A549 (cell line): Measurements from ENCODE around the gene KLHL35. TPM values are rescaled to one million over a fixed set of nuclear protein-coding genes. Genes with fewer than 3 reads are reported as not detected.
A peak's percentile ranks its signal among the peaks of the same experiment; 100 is the strongest.

Source experiments
- ATAC-seq, 2 experiments: fragments of 200-7000 bp in 1 of 2; fragments of >200 bp in 1 of 2; cut with Nextera tagmentation in 1 of 2; cut with Tn5 transposase in 1 of 2; 3 replicates each; pipeline versions ENCODE4 v1.8.0 to v1.9.1; 2018 to 2020; ENCODE audit warnings: mild to moderate bottlenecking in 1 of 2, moderate library complexity in 1 of 2
- CTCF ChIA-PET: fragments of 300-600 bp; sonication (Branson Sonifier 250); formaldehyde crosslinking; extraction: SDS; loops from one replicate; lab custom pipeline; 2021; ENCODE audit warnings: antibody characterized with exemption, inconsistent platforms; lab: Yijun Ruan, JAX
- POLR2A ChIA-PET: fragments of 350-600 bp; formaldehyde crosslinking; extraction: SDS; loops from one replicate; lab custom pipeline; 2021; ENCODE audit warnings: antibody characterized with exemption, inconsistent platforms; lab: Yijun Ruan, JAX
- DNase-seq, 2 experiments: peaks; one replicate each; pipeline versions ENCODE4 v3.0.0 to v3.0.0-alpha.2; 2011 to 2016; ENCODE audit warnings: low read depth in 1 of 2, low spot score in 1 of 2
- FAIRE-seq: peaks from 2 replicates; lab custom pipeline; 2011; peaks lifted over from hg19 to GRCh38; lab: Jason Lieb, UNC
- H3K27ac ChIP-seq, 2 experiments: fragments of >200 bp; sonication (Bioruptor Twin); formaldehyde crosslinking; 3 replicates each; pipeline ENCODE4 v1.5.1; 2016 to 2017
- H3K4me1 ChIP-seq: fragments of >200 bp; sonication (Bioruptor Twin); formaldehyde crosslinking; 3 replicates; pipeline ENCODE4 v1.6.1; 2016
- H3K4me2 ChIP-seq: fragments of >200 bp; sonication (Bioruptor Twin); formaldehyde crosslinking; 3 replicates; pipeline ENCODE4 v1.6.1; 2016
- H3K4me3 ChIP-seq: fragments of >200 bp; sonication (Bioruptor Twin); formaldehyde crosslinking; 3 replicates; pipeline ENCODE4 v1.5.1; 2016
- H3K9me3 ChIP-seq: fragments of >200 bp; sonication (Bioruptor Twin); formaldehyde crosslinking; 3 replicates; pipeline ENCODE4 v1.6.1; 2016
- CEBPB ChIP-seq, 2 experiments: fragments of >200 bp in 1 of 2; sonication (Bioruptor Twin) in 1 of 2; formaldehyde crosslinking in 1 of 2; IDR thresholded peaks; 2 replicates each; pipeline ENCODE4 v1.6.1; 2012 to 2016
- CTCF ChIP-seq: fragments of >200 bp; sonication (Bioruptor Twin); formaldehyde crosslinking; IDR thresholded peaks from 3 replicates; pipeline ENCODE4 v1.5.1; 2016
- ESRRA ChIP-seq: fragments of 150-350 bp; IDR thresholded peaks from 2 replicates; pipeline ENCODE4 v1.6.1; 2014; ENCODE audit warnings: mild to moderate bottlenecking, low read length, borderline replicate concordance
- HMGXB4 ChIP-seq: fragments of 250-450 bp; sonication (Bioruptor Pico); IDR thresholded peaks from 2 replicates; pipeline ENCODE4 v1.5.0; 2021; ENCODE audit warnings: mild to moderate bottlenecking, moderate library complexity, borderline replicate concordance
- MAX ChIP-seq: IDR thresholded peaks from 2 replicates; pipeline ENCODE4 v1.6.1; 2012
- POLR2AphosphoS2 ChIP-seq: conservative IDR thresholded peaks from 2 replicates; pipeline ENCODE4 v1.6.1; 2012; ENCODE audit warnings: low read length, improper control_type of control experiment, inconsistent platforms
- RAD21 ChIP-seq, 2 experiments: fragments of >200 bp in 1 of 2; sonication (Bioruptor Twin) in 1 of 2; formaldehyde crosslinking in 1 of 2; IDR thresholded peaks in 1 of 2; conservative IDR thresholded peaks in 1 of 2; 2 replicates in 1 of 2; 3 replicates in 1 of 2; pipeline ENCODE4 v1.6.1; 2012 to 2018; ENCODE audit warnings: inconsistent platforms in 1 of 2
- SMC3 ChIP-seq: fragments of >200 bp; sonication (Bioruptor Twin); formaldehyde crosslinking; IDR thresholded peaks from 3 replicates; pipeline ENCODE4 v1.6.1; 2018; ENCODE audit warnings: inconsistent platforms
- WGBS: methylation state at CpG from one replicate; pipeline ENCODE4 v1.1.6; 2017; ENCODE audit errors: missing lambda C conversion rate; 5-methylcytosine and 5-hydroxymethylcytosine counted together
- polyA plus RNA-seq, 4 experiments: library from polyadenylated mRNA; depleted of rRNA in 3 of 4; stranded (reverse); fragments of >200 nt; fragmentation: RNase III in 1 of 4; extraction: RNeasy Plus Mini Kit Qiagen cat#74134 plus additional on column Dnase treatment in 1 of 4; gene quantifications; 2 replicates in 3 of 4; 3 replicates in 1 of 4; pipeline ENCODE4 v1.2.3, GENCODE V29; 2011 to 2017
- TF ChIP-seq, protein P1 (sequence below): fragments of 200-600 bp; sonication (generic); IDR thresholded peaks from 2 replicates; pipeline ENCODE4 v1.6.1; 2016; ENCODE audit warnings: antibody characterized with exemption, mild to moderate bottlenecking, moderate library complexity

The KLHL35 gene
- polyA plus RNA-seq, 2 of the 4 experiments (the other 2 are of a cell fraction), result 0.56 to 1.0 TPM

GRCh38 chr11:75384438-75385080, 48.4 kb downstream of the KLHL35 start:
- ChIA-PET POLR2A (no interaction called here), CTCF (interaction anchor here (0.6 to 20.4 kb wide), 47 partner anchors 9 to 394 kb away, joined by 3 to 581 read pairs (median 6); partner anchors contain the start of genes ARRB1 and RPS3)
- peak; percentile 86 to 87 for ATAC-seq
- H3K4me1 ChIP-seq, result peaks cover 54% of the 10 kb centered on the region
- no peak for FAIRE-seq
- peak overlapping the region; percentile 25 to 54; a peak in 2 of 6 replicates for H3K27ac ChIP-seq
- peak overlapping the region; percentile 35 for H3K4me2 ChIP-seq
- WGBS, result 16% methylated on average over 24 of the region's 24 CpGs
- no peak overlapping the region for H3K4me3 ChIP-seq
- TF ChIP-seq CEBPB (IDR thresholded peaks at IDR 0.05), result no peak
- TF ChIP-seq POLR2AphosphoS2, result no peak
- TF ChIP-seq, protein P1, sequence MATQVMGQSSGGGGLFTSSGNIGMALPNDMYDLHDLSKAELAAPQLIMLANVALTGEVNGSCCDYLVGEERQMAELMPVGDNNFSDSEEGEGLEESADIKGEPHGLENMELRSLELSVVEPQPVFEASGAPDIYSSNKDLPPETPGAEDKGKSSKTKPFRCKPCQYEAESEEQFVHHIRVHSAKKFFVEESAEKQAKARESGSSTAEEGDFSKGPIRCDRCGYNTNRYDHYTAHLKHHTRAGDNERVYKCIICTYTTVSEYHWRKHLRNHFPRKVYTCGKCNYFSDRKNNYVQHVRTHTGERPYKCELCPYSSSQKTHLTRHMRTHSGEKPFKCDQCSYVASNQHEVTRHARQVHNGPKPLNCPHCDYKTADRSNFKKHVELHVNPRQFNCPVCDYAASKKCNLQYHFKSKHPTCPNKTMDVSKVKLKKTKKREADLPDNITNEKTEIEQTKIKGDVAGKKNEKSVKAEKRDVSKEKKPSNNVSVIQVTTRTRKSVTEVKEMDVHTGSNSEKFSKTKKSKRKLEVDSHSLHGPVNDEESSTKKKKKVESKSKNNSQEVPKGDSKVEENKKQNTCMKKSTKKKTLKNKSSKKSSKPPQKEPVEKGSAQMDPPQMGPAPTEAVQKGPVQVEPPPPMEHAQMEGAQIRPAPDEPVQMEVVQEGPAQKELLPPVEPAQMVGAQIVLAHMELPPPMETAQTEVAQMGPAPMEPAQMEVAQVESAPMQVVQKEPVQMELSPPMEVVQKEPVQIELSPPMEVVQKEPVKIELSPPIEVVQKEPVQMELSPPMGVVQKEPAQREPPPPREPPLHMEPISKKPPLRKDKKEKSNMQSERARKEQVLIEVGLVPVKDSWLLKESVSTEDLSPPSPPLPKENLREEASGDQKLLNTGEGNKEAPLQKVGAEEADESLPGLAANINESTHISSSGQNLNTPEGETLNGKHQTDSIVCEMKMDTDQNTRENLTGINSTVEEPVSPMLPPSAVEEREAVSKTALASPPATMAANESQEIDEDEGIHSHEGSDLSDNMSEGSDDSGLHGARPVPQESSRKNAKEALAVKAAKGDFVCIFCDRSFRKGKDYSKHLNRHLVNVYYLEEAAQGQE, result no peak
- 0 out of 2 replicates have a peak, but pooled peaks have one; percentile 24 for TF ChIP-seq MAX
- peak; percentile 98 for TF ChIP-seq CTCF
- TF ChIP-seq HMGXB4, result no peak
- peak; percentile 99 to 100 for TF ChIP-seq RAD21 (conservative IDR thresholded peaks at IDR 0.05 in 1 of 2, IDR thresholded peaks at IDR 0.05 in 1 of 2)
- peak; percentile 100 for TF ChIP-seq SMC3
- TF ChIP-seq ESRRA, result no peak
- peak; percentile 83 to 88 for DNase-seq
- H3K9me3 ChIP-seq, result no peaks in the 10 kb centered on the region

DNA sequence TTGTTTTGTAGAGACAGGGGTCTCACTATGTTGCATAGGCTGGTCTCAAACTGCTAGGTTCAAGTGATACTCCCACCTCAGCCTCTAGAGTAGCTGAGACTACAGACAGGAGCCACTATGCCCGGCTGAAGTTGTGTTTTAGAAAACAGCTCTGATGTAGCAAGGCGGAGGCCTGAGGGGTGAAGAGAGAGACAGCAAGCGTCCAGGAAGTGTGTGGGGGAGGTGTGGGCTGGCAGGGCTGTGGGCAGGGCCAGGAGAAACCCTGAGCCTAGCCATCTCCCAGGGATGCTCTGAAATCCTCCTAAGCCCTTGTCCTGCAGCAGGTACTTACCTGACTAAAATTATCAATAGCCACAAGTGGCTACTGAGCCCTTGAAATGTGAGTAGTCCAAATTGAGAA, 49.8 kb downstream of the KLHL35 start:
- ChIA-PET POLR2A (no interaction called here), CTCF (interaction anchor here (1.5 to 20.4 kb wide), 7 partner anchors 9 to 103 kb away, joined by 5 to 581 read pairs (median 83); partner anchors contain the start of genes ARRB1 and RPS3)
- DNase-seq (peak; percentile 50 to 63), ATAC-seq (peak; percentile 46 to 48; a peak in 5 of 6 replicates), FAIRE-seq (no peak)
- H3K4me2 ChIP-seq, result 0 out of 3 replicates have a peak overlapping the region, but pooled peaks have one; percentile 13
- H3K9me3 ChIP-seq, result no peaks in the 10 kb centered on the region
- H3K27ac ChIP-seq, result peak overlapping the region; percentile 54 to 59; a peak in 4 of 6 replicates
- H3K4me3 ChIP-seq, result no peak overlapping the region
- WGBS, result 39% methylated on average over 3 of the region's 3 CpGs
- TF ChIP-seq CEBPB (IDR thresholded peaks at IDR 0.05) (no peak), HMGXB4 (no peak)
- H3K4me1 ChIP-seq, result peaks cover 51% of the 10 kb centered on the region
